Right lobe of liver (tissue), 6 donors: ENCODE results near the gene TMEM81. TPM values are rescaled to one million over a fixed set of nuclear protein-coding genes. Genes with fewer than 3 reads are reported as not detected.

ENCODE experiments used
- ATAC-seq, 4 donors: fragments of 200-7000 bp; cut with Tn5 transposase; one replicate each; pipeline ENCODE4 v1.9.1; 2020; ENCODE audit warnings: mild to moderate bottlenecking in 4 of 4, moderate library complexity in 4 of 4
- DNase-seq, 3 donors: peaks; one replicate each; pipeline ENCODE4 v3.0.0-alpha.2; 2020
- H3K27ac ChIP-seq, 3 donors: fragments of 200-600 bp; one replicate each; pipeline ENCODE4 v1.8.0; 2022
- H3K27me3 ChIP-seq, 2 donors: fragments of 200-600 bp; one replicate each; pipeline ENCODE4 v1.8.0; 2022
- H3K36me3 ChIP-seq, 4 donors: fragments of 200-600 bp; sonication (generic) in 1 of 4; one replicate each; pipeline versions ENCODE4 v1.5.1 to v1.8.0; 2017 to 2022; ENCODE audit warnings: control low read depth in 1 of 4
- H3K4me1 ChIP-seq, 4 donors: fragments of 200-600 bp; sonication (generic) in 1 of 4; one replicate each; pipeline versions ENCODE4 v1.5.1 to v1.8.0; 2017 to 2022; ENCODE audit warnings: control low read depth in 1 of 4
- H3K4me3 ChIP-seq, 3 donors: fragments of 200-600 bp; one replicate each; pipeline ENCODE4 v1.8.0; 2022
- H3K9me3 ChIP-seq, 4 donors: fragments of 200-600 bp; sonication (generic) in 1 of 4; one replicate each; pipeline versions ENCODE4 v1.5.1 to v1.8.0; 2017 to 2022; ENCODE audit warnings: control low read depth in 1 of 4
- POLR2A ChIP-seq: fragments of 450-650 bp; IDR thresholded peaks from one replicate; pipeline ENCODE4 v1.6.1; 2017; ENCODE audit warnings: antibody characterized with exemption, mild to moderate bottlenecking
- WGBS: methylation state at CpG from one replicate; pipeline ENCODE4 v1.1.6; 2018; ENCODE audit warnings: low coverage, low lambda C conversion rate; ENCODE audit not compliant: insufficient coverage; ENCODE audit errors: missing lambda C conversion rate; 5-methylcytosine and 5-hydroxymethylcytosine counted together
- intact Hi-C, 2 donors: fragments of 100-400 bp; cut with DNase I; formaldehyde crosslinking; loops; one replicate each; pipeline versions ENCODE4 v1.11.2 to v1.14.1; 2022
- total RNA-seq, 6 experiments: library from RNA; depleted of rRNA in 2 of 6; stranded (reverse); fragments of >200 nt in 2 of 6; fragmentation: NEBNext Ultra II Directional in 3 of 6; extraction: Animal tissue kit (Norgen Biotek cat#: 25700) in 3 of 6; gene quantifications; one replicate each; pipeline versions ENCODE4 v1.1.0 to v1.2.4, GENCODE V29; 2016 to 2023
- TF ChIP-seq, protein P1 (sequence below), 4 donors: fragments of 200-600 bp in 3 of 4; fragments of 450-650 bp in 1 of 4; IDR thresholded peaks; one replicate each; pipeline versions ENCODE4 v1.5.1 to v1.8.0; 2016 to 2022; ENCODE audit warnings: antibody characterized with exemption in 4 of 4, mild to moderate bottlenecking in 2 of 4
- donor health status: DM: no; HTN: yes; CAD: no.
- donor health status: DM: no; HTN: no; CAD: no.
- donor health status: DM: no; HTN: no; CAD: no.
- donor health status: DM: no; HTN: yes; CAD: no.
- donor health status: DM: no; HTN: yes; CAD: no.

The TMEM81 gene
- total RNA-seq, 6 experiments from 2014 or later: 0.49 to 2.7 (median 1.8) TPM

DNA sequence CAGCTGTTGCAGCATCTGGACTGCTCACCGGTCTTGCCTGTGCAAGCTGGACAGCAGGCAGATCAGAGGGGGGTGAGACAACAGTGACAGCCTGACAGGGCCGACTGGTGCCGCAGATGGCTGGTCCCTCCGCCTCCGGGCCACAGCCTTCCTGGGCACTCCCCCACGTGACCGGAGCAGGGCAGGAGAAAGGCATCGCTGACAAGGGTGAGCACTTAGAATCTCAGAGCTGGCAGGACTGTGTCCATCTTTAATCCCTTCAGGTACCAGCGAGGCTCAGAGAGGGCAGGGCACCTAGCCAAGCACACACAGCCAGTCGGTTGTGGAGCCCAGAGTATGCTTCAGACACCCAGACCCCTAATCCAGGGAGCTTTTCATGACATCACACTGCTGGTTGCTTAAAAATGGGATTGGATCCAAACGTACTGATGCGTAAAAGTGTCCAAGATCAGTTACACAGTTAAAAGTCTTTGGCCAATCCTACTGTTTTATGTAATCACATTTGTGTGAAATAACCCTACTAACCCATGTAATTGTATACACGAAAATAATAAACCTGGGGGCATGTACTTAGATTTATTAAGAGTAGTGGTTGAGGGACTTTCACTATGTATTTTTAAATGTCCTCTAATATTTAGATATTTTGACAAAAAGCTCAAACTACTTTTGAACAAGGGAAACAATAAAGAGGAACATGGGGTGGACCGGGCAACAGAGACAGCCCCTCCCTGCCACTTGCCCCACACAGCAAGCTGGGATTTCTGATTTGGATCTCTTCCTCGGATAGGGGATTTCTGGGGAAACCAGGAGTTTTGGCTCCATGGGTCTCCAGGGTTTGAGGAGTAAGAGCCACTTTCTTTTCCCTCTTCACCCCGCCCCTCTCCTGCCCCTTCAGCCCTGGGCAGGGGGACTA lies 42.0 kb downstream of the TMEM81 start:
- TF ChIP-seq, protein P1, sequence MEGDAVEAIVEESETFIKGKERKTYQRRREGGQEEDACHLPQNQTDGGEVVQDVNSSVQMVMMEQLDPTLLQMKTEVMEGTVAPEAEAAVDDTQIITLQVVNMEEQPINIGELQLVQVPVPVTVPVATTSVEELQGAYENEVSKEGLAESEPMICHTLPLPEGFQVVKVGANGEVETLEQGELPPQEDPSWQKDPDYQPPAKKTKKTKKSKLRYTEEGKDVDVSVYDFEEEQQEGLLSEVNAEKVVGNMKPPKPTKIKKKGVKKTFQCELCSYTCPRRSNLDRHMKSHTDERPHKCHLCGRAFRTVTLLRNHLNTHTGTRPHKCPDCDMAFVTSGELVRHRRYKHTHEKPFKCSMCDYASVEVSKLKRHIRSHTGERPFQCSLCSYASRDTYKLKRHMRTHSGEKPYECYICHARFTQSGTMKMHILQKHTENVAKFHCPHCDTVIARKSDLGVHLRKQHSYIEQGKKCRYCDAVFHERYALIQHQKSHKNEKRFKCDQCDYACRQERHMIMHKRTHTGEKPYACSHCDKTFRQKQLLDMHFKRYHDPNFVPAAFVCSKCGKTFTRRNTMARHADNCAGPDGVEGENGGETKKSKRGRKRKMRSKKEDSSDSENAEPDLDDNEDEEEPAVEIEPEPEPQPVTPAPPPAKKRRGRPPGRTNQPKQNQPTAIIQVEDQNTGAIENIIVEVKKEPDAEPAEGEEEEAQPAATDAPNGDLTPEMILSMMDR (IDR thresholded peaks at IDR 0.05): no peak
- TF ChIP-seq POLR2A: no peak
- intact Hi-C loops: no loop called here
- H3K27ac ChIP-seq: no peak overlapping the region
- no peak for DNase-seq
- no peaks in the 10 kb centered on the region for H3K36me3 ChIP-seq
- no peaks in the 10 kb centered on the region for H3K27me3 ChIP-seq
- ATAC-seq: no peak
- no peak overlapping the region for H3K4me3 ChIP-seq
- peaks cover 0 to 36% (median 20%) of the 10 kb centered on the region in 4 donors for H3K4me1 ChIP-seq
- 39% methylated on average over 6 of the region's 16 CpGs for WGBS
- H3K9me3 ChIP-seq: no peaks in the 10 kb centered on the region

DNA sequence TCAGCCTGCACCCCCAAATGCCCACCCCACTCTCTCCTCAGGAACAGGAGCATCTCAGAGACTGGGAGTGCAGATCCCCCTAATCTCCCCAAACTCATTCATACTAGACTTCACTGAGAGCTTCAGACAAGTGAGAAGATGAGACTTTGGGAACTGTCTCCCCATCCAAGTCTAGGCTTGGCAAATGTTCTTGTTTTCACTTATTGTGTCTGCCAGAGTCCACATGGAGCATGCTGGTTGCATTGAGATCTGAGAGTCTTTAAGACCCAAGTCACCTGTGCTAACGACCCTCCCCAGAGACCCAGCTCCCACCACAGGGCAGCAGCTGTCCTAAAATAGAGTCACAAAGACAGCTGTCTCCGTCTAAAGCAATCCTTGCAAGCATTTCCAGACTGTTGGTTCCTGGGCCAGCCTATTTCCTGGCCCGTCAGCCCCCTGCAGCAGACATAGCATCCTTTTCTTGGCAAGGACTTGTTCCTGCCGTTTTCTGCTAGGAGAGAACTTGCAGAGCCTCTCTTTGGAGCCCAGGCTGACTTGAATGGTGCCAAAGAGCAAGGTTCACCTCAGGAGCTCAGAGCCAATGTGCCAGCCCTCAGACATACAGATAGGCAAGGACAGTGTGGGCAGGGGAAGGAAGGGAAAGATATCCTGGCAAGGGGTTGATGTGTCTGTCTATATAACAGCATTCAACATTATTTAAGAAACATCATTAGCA lies 43.1 kb downstream of the TMEM81 start:
- Histone ChIP-seq H3K36me3 (no peaks in the 10 kb centered on the region), H3K4me1 (peaks cover 0 to 42% (median 22%) of the 10 kb centered on the region in 4 donors), H3K4me3 (no peak overlapping the region), H3K27ac (no peak overlapping the region), H3K27me3 (no peaks in the 10 kb centered on the region), H3K9me3 (no peaks in the 10 kb centered on the region)
- DNase-seq: peak in 1 of 3 donors; percentile 76
- intact Hi-C loops: no loop called here
- TF ChIP-seq, protein P1 (IDR thresholded peaks at IDR 0.05): no peak
- TF ChIP-seq POLR2A: no peak
- 20% methylated on average over 4 of the region's 4 CpGs for WGBS
- peak; percentile 39 to 69 (median 64) for ATAC-seq

DNA sequence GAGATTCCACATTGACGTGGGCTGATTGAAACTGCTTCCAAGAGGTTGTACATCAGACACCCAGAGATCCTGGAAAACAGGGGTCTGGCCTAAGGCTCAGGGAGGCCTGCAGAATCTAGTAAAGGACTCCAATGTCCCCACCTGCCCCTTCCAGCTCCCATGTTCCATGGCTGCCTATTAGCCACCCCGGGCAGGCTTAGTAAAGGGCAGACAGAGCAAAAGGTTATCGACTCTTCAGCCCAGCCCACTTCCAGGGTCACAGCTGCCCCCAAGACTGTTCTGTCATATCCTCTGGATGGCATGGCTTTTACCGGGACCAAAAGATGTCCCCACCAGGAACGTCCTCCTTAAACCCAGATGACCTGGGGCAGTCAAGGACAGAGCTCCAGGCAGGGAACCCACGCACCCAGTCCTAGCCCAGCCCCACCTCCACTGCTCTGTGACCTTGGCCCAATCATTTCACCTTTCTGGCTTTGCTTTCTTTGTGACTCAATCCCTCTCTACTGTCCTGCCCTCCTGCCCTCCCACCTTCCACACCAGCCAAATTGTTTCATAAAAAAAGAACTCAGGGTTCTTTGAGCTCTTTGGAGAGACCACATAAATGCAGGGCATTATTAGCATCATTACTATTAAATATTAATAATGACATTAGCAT lies 46.0 kb downstream of the TMEM81 start:
- DNase-seq (peak in 2 of 3 donors; percentile 62 to 73), ATAC-seq (peak; percentile 60 to 83 (median 72))
- no peaks in the 10 kb centered on the region for H3K36me3 ChIP-seq

DNA sequence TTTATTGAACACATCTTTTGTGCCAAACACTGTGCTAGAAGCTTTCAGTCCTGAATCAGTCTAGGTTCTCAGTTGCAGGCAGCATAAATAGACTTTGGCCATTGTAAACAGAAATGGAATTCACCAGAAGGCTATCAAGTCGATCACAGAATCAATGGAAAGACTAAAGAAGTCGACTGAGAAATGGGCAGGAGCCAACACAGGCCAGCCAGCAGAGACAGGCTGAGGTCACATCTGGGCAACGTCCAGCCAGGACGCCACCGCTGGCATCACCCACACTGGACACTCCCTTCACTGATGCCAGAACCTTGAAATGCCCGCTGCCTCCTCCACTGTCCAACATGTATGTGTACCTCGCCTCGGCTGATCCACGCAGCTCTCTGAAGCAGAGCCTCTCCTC lies 46.7 kb downstream of the TMEM81 start:
- intact Hi-C loops: no loop called here
- peak overlapping the region in 1 of 3 donors; percentile 57 for H3K27ac ChIP-seq
- H3K36me3 ChIP-seq: no peaks in the 10 kb centered on the region
- H3K4me1 ChIP-seq: peaks cover 0 to 42% (median 22%) of the 10 kb centered on the region in 4 donors
- DNase-seq: peak; percentile 86 to 91 (median 91)
- H3K27me3 ChIP-seq: no peaks in the 10 kb centered on the region
- TF ChIP-seq, protein P1 (IDR thresholded peaks at IDR 0.05): no peak
- no peak for TF ChIP-seq POLR2A
- peak; percentile 85 to 89 (median 88) for ATAC-seq
- H3K9me3 ChIP-seq: no peaks in the 10 kb centered on the region
- H3K4me3 ChIP-seq: no peak overlapping the region
- WGBS: 33% methylated on average over 8 of the region's 9 CpGs

More for the DNA sequence above, 46.0 kb downstream of the TMEM81 start:
- WGBS: 36% methylated on average over 4 of the region's 6 CpGs
- Histone ChIP-seq H3K4me1 (peaks cover 0 to 42% (median 22%) of the 10 kb centered on the region in 4 donors), H3K9me3 (no peaks in the 10 kb centered on the region), H3K27me3 (no peaks in the 10 kb centered on the region), H3K4me3 (no peak overlapping the region), H3K27ac (peak overlapping the region in 2 of 3 donors; percentile 6 to 57)
- TF ChIP-seq, protein P1 (IDR thresholded peaks at IDR 0.05): no peak
- TF ChIP-seq POLR2A: no peak
- intact Hi-C loops: no loop called here
